Keratinocyte (primary cell): ENCODE results near the gene PRSS36. TPM values are rescaled to one million over a fixed set of nuclear protein-coding genes. Genes with fewer than 3 reads are reported as not detected.

Experiments used
- DNase-seq: peaks from one replicate; pipeline ENCODE4 v3.0.0-alpha.2; 2011; ENCODE audit warnings: low read depth, missing footprints, low spot score
- FAIRE-seq: peaks from 2 replicates; lab custom pipeline; 2011; peaks lifted over from hg19 to GRCh38; lab: Jason Lieb, UNC
- H2AFZ ChIP-seq: 2 replicates; pipeline ENCODE4 v1.6.0; 2012; ENCODE audit warnings: low read length, control low read depth, inconsistent platforms; ENCODE audit not compliant: control insufficient read depth
- H3K27ac ChIP-seq: 2 replicates; pipeline ENCODE4 v1.5.1; 2011; ENCODE audit warnings: low read length; ENCODE audit not compliant: control insufficient read depth, insufficient read depth
- H3K27me3 ChIP-seq: 3 replicates; pipeline ENCODE4 v1.6.0; 2011; ENCODE audit warnings: low read length; ENCODE audit not compliant: control insufficient read depth, insufficient read depth; ENCODE audit errors: extremely low read depth
- H3K36me3 ChIP-seq, 2 experiments: 2 replicates in 1 of 2; 3 replicates in 1 of 2; pipeline ENCODE4 v1.5.1; 2011; ENCODE audit warnings: low read length in 2 of 2, mild to moderate bottlenecking in 1 of 2; ENCODE audit not compliant: control insufficient read depth in 2 of 2, insufficient read depth in 2 of 2; ENCODE audit errors: extremely low read depth in 1 of 2
- H3K4me1 ChIP-seq: 3 replicates; pipeline ENCODE4 v1.5.1; 2011; ENCODE audit warnings: low read length; ENCODE audit not compliant: control insufficient read depth, insufficient read depth; ENCODE audit errors: extremely low read depth
- H3K4me2 ChIP-seq: 3 replicates; pipeline ENCODE4 v1.6.0; 2011; ENCODE audit warnings: low read depth, low read length; ENCODE audit not compliant: control insufficient read depth, insufficient read depth; ENCODE audit errors: extremely low read depth
- H3K4me3 ChIP-seq, 3 experiments: fragments of 200-600 bp in 1 of 3; sonication (generic) in 1 of 3; 2 replicates in 2 of 3; 3 replicates in 1 of 3; pipeline ENCODE4 v1.5.1; 2011 to 2016; ENCODE audit warnings: low read length in 3 of 3, mild to moderate bottlenecking in 3 of 3, control low read depth in 2 of 3, inconsistent platforms in 1 of 3, low read depth in 1 of 3, mixed read lengths in 1 of 3, mixed run types in 1 of 3, moderate library complexity in 1 of 3; ENCODE audit not compliant: control insufficient read depth in 2 of 3, insufficient read depth in 2 of 3; ENCODE audit errors: extremely low read depth in 1 of 3
- H3K79me2 ChIP-seq: 2 replicates; pipeline ENCODE4 v1.6.0; 2012; ENCODE audit warnings: low read length; ENCODE audit not compliant: control insufficient read depth, insufficient read depth
- H3K9ac ChIP-seq: 3 replicates; pipeline ENCODE4 v1.6.0; 2011; ENCODE audit warnings: low read length; ENCODE audit not compliant: control insufficient read depth, insufficient read depth; ENCODE audit errors: extremely low read depth
- H3K9me1 ChIP-seq: 3 replicates; pipeline ENCODE4 v1.6.0; 2011; ENCODE audit warnings: low read length; ENCODE audit not compliant: control insufficient read depth, insufficient read depth; ENCODE audit errors: extremely low read depth
- H3K9me3 ChIP-seq: 2 replicates; pipeline ENCODE4 v1.5.1; 2012; ENCODE audit warnings: low read depth, low read length; ENCODE audit not compliant: control insufficient read depth
- H4K20me1 ChIP-seq: 3 replicates; pipeline ENCODE4 v1.6.0; 2011; ENCODE audit warnings: low read length; ENCODE audit not compliant: control insufficient read depth, insufficient read depth; ENCODE audit errors: extremely low read depth
- CTCF ChIP-seq, 3 experiments: IDR thresholded peaks in 1 of 3; conservative IDR thresholded peaks in 1 of 3; optimal IDR thresholded peaks in 1 of 3; 2 replicates in 2 of 3; 3 replicates in 1 of 3; pipeline versions ENCODE3 to v1.5.1; 2011; ENCODE audit warnings: low read length in 3 of 3, mild to moderate bottlenecking in 3 of 3, moderate library complexity in 2 of 3, control low read depth in 1 of 3, inconsistent platforms in 1 of 3; ENCODE audit not compliant: insufficient read depth in 2 of 3; ENCODE audit errors: extremely low read depth in 1 of 3
- EZH2 ChIP-seq: IDR thresholded peaks from one replicate; pipeline ENCODE4 v1.6.1; 2012; ENCODE audit warnings: inconsistent platforms, mild to moderate bottlenecking, low read length, moderate library complexity
- dilution Hi-C: fragments of 300-500 bp; cut with MboI; formaldehyde crosslinking; loops from one replicate; pipeline ENCODE4 v1.7.0; 2020; ENCODE audit warnings: low sequenced_read_pairs; ENCODE audit not compliant: extremely low pct_ligation_motif_present
- polyA plus RNA-seq, 5 experiments: library from polyadenylated mRNA; depleted of rRNA in 3 of 5; stranded (reverse) in 3 of 5; stranded (forward) in 1 of 5; unstranded in 1 of 5; fragments of >200 nt; gene quantifications; 1 replicate in 1 of 5; 2 replicates in 3 of 5; 3 replicates in 1 of 5; pipeline versions ENCODE4 v1.2.1 to v1.2.3, GENCODE V29; 2011 to 2012; ENCODE audit warnings: missing spikeins in 2 of 5, low read depth in 1 of 5, low replicate concordance in 1 of 5

Gene PRSS36
- polyA plus RNA-seq, 1 donor (not counting 4 experiments of a cell fraction or from before 2014, with no cell fraction given): 0.43 TPM

- H3K27me3 ChIP-seq: no peaks in the 10 kb centered on the region
- peak within 1 kb of the TSS; percentile 96 for H3K9ac ChIP-seq
- dilution Hi-C loops: no loop called here
- peaks cover 23% of the 10 kb centered on the region for H3K4me1 ChIP-seq
- FAIRE-seq (no peak), DNase-seq (peak; percentile 79)
- H2AFZ ChIP-seq: peak within 1 kb of the TSS; percentile 100
- H3K9me3 ChIP-seq: no peaks in the 10 kb centered on the region
- peaks cover 14 to 31% of the 10 kb centered on the region in 2 experiments for H3K36me3 ChIP-seq
- TF ChIP-seq CTCF (optimal IDR thresholded peaks at IDR 0.05 in 1 of 3, IDR thresholded peaks at IDR 0.05 in 1 of 3, conservative IDR thresholded peaks at IDR 0.05 in 1 of 3; ENCODE audit: extremely low read depth in 1 of 3, insufficient read depth in 2 of 3, low read length in 3 of 3) (no peak), EZH2 (no peak)
- peaks cover 6% of the 10 kb centered on the region for H3K9me1 ChIP-seq
- H3K27ac ChIP-seq: peak within 1 kb of the TSS; percentile 98
- H3K79me2 ChIP-seq: peaks cover 47% of the 10 kb centered on the region
- peak within 1 kb of the TSS; percentile 98 for H3K4me2 ChIP-seq
- peak within 1 kb of the TSS; percentile 91 to 93 (median 92) for H3K4me3 ChIP-seq
- H4K20me1 ChIP-seq: peaks cover 30% of the 10 kb centered on the region
These were observed 30.0 kb upstream of the PRSS36 start, which contains the start of gene FUS for GRCh38 chr16:31179747-31180459. Gene FUS, plus strand, starts transcription at chr16:31180139. Its CDS starts 76 bp downstream, at chr16:31180215.

- no peaks in the 10 kb centered on the region for H3K27me3 ChIP-seq
- peak overlapping the region; percentile 98 for H3K27ac ChIP-seq
- FAIRE-seq: no peak
- no peak for TF ChIP-seq CTCF (optimal IDR thresholded peaks at IDR 0.05 in 1 of 3, IDR thresholded peaks at IDR 0.05 in 1 of 3, conservative IDR thresholded peaks at IDR 0.05 in 1 of 3; ENCODE audit: extremely low read depth in 1 of 3, insufficient read depth in 2 of 3, low read length in 3 of 3)
- no peak for TF ChIP-seq EZH2
- peak overlapping the region; percentile 91 to 93 (median 92) for H3K4me3 ChIP-seq
- peaks cover 14 to 28% of the 10 kb centered on the region in 2 experiments for H3K36me3 ChIP-seq
- H3K4me2 ChIP-seq: peak overlapping the region; percentile 98
- H3K4me1 ChIP-seq: peaks cover 23% of the 10 kb centered on the region
- peaks cover 6% of the 10 kb centered on the region for H3K9me1 ChIP-seq
- H3K79me2 ChIP-seq: peaks cover 43% of the 10 kb centered on the region
- no peak for DNase-seq
- H3K9me3 ChIP-seq: no peaks in the 10 kb centered on the region
- H3K9ac ChIP-seq: peak overlapping the region; percentile 96
- H2AFZ ChIP-seq: peak overlapping the region; percentile 100
- dilution Hi-C loops: no loop called here
- peaks cover 28% of the 10 kb centered on the region for H4K20me1 ChIP-seq
These were observed 29.4 kb upstream of the PRSS36 start for GRCh38 chr16:31179219-31179746.
